OCI-LY1 (cell line): Measurements from ENCODE around the gene ELL.

Source experiments
- CTCF ChIP-seq: fragments of 200-600 bp; sonication (generic), shearing (Covaris generic); IDR thresholded peaks from 2 replicates; pipeline ENCODE4 v1.5.1; 2017; ENCODE audit warnings: mild to moderate bottlenecking, antibody characterized with exemption, low read length, moderate library complexity, mixed read lengths
- EZH2 ChIP-seq: fragments of 200-600 bp; sonication (generic), shearing (Covaris generic); IDR thresholded peaks from 2 replicates; pipeline ENCODE4 v1.8.0; 2017; ENCODE audit warnings: borderline replicate concordance, mixed run types, mild to moderate bottlenecking, antibody characterized with exemption, low read length, moderate library complexity, mixed read lengths

- TF ChIP-seq CTCF (no peak), EZH2 (no peak)
These were observed 19.1 kb downstream of the ELL start for GRCh38 chr19:18502638-18503294.
